ENCODE results near the gene TP53TG5.

Gene TP53TG5

GRCh38 chr20:45346291-45346718 is 31.8 kb downstream of the TP53TG5 start:
- DNase-seq (ENCODE audit: low read depth in 2 of 2), result no peak

- no peak for DNase-seq (ENCODE audit: low read depth in 2 of 2)
These were observed 32.8 kb downstream of the TP53TG5 start for GRCh38 chr20:45345104-45345936.

- no peak for DNase-seq (ENCODE audit: low read depth in 2 of 2)
These were observed 33.8 kb downstream of the TP53TG5 start for GRCh38 chr20:45344168-45344860.

- no peak for DNase-seq (ENCODE audit: low read depth in 2 of 2)
These were observed 34.5 kb downstream of the TP53TG5 start for GRCh38 chr20:45343532-45344167.

- DNase-seq (ENCODE audit: low read depth in 2 of 2), result no peak
These were observed 35.1 kb downstream of the TP53TG5 start for GRCh38 chr20:45342855-45343531.

- DNase-seq (ENCODE audit: low read depth in 2 of 2), result no peak
These were observed 35.9 kb downstream of the TP53TG5 start for GRCh38 chr20:45341939-45342854.

GRCh38 chr20:45341579-45341938 is 36.6 kb downstream of the TP53TG5 start:
- DNase-seq (ENCODE audit: low read depth in 2 of 2), result no peak

GRCh38 chr20:45340951-45341350 is 37.2 kb downstream of the TP53TG5 start:
- no peak for DNase-seq (ENCODE audit: low read depth in 2 of 2)

GRCh38 chr20:45340236-45340847 is 37.8 kb downstream of the TP53TG5 start:
- no peak for DNase-seq (ENCODE audit: low read depth in 2 of 2)

GRCh38 chr20:45339799-45340198 is 38.3 kb downstream of the TP53TG5 start:
- no peak for DNase-seq (ENCODE audit: low read depth in 2 of 2)

GRCh38 chr20:45339084-45339483 is 39.0 kb downstream of the TP53TG5 start:
- no peak for DNase-seq (ENCODE audit: low read depth in 2 of 2)

GRCh38 chr20:45338121-45339030 is 39.7 kb downstream of the TP53TG5 start:
- DNase-seq (ENCODE audit: low read depth in 2 of 2), result no peak

GRCh38 chr20:45337367-45338120 is 40.6 kb downstream of the TP53TG5 start:
- DNase-seq (ENCODE audit: low read depth in 2 of 2), result no peak

- no peak for DNase-seq (ENCODE audit: low read depth in 2 of 2)
These were observed 41.4 kb downstream of the TP53TG5 start for GRCh38 chr20:45336530-45337366.

GRCh38 chr20:45330476-45330875 is 47.6 kb downstream of the TP53TG5 start:
- no peak for DNase-seq (ENCODE audit: low read depth in 2 of 2)

- no peak for DNase-seq (ENCODE audit: low read depth in 2 of 2)
These were observed 48.4 kb downstream of the TP53TG5 start for GRCh38 chr20:45329497-45330319.

GRCh38 chr20:45328451-45328850 is 49.7 kb downstream of the TP53TG5 start:
- DNase-seq (ENCODE audit: low read depth in 2 of 2), result no peak
